Tibial artery (tissue), 4 donors: ENCODE results near the gene TINAGL1.

Experiments
- DNase-seq, 2 donors: peaks; one replicate each; pipeline ENCODE4 v3.0.0-alpha.2; 2019
- H3K27ac ChIP-seq, 2 donors: fragments of 200-600 bp; sonication (generic) in 1 of 2; 1 replicate in 1 of 2; 2 replicates in 1 of 2; pipeline ENCODE4 v1.5.1; 2018 to 2019; ENCODE audit warnings: mild to moderate bottlenecking in 1 of 2
- H3K27me3 ChIP-seq, 2 donors: fragments of 200-600 bp; sonication (generic) in 1 of 2; one replicate each; pipeline versions ENCODE4 v1.5.1 to v1.6.0; 2016 to 2019
- H3K36me3 ChIP-seq, 3 donors: fragments of 200-600 bp; sonication (generic) in 2 of 3; one replicate each; pipeline ENCODE4 v1.5.1; 2016 to 2019; ENCODE audit warnings: mild to moderate bottlenecking in 2 of 3
- H3K4me1 ChIP-seq, 4 donors: fragments of 200-600 bp; sonication (generic) in 2 of 4; 1 replicate in 3 of 4; 2 replicates in 1 of 4; pipeline ENCODE4 v1.5.1; 2016 to 2019
- H3K4me3 ChIP-seq, 2 donors: fragments of 200-600 bp; sonication (generic) in 1 of 2; 1 replicate in 1 of 2; 2 replicates in 1 of 2; pipeline ENCODE4 v1.5.1; 2018 to 2019; ENCODE audit warnings: mild to moderate bottlenecking in 2 of 2
- H3K9me3 ChIP-seq, 3 donors: fragments of 200-600 bp; sonication (generic) in 1 of 3; one replicate each; pipeline ENCODE4 v1.5.1; 2016 to 2019
- intact Hi-C: fragments of 100-400 bp; cut with DNase I; formaldehyde crosslinking; loops from one replicate; pipeline ENCODE4 v1.15.0; 2023; ENCODE audit warnings: low total_unique reads
- TF ChIP-seq, protein P1 (sequence below), 2 experiments: fragments of 200-600 bp in 1 of 2; fragments of 450-650 bp in 1 of 2; IDR thresholded peaks; one replicate each; pipeline ENCODE4 v1.5.1; 2017 to 2019; ENCODE audit warnings: antibody characterized with exemption in 2 of 2, mild to moderate bottlenecking in 1 of 2, moderate library complexity in 1 of 2

Gene TINAGL1, protein sequence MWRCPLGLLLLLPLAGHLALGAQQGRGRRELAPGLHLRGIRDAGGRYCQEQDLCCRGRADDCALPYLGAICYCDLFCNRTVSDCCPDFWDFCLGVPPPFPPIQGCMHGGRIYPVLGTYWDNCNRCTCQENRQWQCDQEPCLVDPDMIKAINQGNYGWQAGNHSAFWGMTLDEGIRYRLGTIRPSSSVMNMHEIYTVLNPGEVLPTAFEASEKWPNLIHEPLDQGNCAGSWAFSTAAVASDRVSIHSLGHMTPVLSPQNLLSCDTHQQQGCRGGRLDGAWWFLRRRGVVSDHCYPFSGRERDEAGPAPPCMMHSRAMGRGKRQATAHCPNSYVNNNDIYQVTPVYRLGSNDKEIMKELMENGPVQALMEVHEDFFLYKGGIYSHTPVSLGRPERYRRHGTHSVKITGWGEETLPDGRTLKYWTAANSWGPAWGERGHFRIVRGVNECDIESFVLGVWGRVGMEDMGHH

GRCh38 chr1:31576201-31576669 is at the start of gene TINAGL1:
TSS of gene TINAGL1 (plus strand) at chr1:31576515. CDS start at chr1:31577149, 634 bp downstream.
- Histone ChIP-seq H3K4me1 (peaks cover 0 to 72% (median 54%) of the 10 kb centered on the region in 4 donors), H3K9me3 (no peaks in the 10 kb centered on the region), H3K27me3 (no peaks in the 10 kb centered on the region), H3K36me3 (peaks cover 0 to 5% (median 0%) of the 10 kb centered on the region in 3 donors), H3K4me3 (peak within 1 kb of the TSS; percentile 72 to 81), H3K27ac (peak within 1 kb of the TSS; percentile 87 to 91)
- peak in 1 of 2 donors; percentile 90 for DNase-seq
- TF ChIP-seq, protein P1, sequence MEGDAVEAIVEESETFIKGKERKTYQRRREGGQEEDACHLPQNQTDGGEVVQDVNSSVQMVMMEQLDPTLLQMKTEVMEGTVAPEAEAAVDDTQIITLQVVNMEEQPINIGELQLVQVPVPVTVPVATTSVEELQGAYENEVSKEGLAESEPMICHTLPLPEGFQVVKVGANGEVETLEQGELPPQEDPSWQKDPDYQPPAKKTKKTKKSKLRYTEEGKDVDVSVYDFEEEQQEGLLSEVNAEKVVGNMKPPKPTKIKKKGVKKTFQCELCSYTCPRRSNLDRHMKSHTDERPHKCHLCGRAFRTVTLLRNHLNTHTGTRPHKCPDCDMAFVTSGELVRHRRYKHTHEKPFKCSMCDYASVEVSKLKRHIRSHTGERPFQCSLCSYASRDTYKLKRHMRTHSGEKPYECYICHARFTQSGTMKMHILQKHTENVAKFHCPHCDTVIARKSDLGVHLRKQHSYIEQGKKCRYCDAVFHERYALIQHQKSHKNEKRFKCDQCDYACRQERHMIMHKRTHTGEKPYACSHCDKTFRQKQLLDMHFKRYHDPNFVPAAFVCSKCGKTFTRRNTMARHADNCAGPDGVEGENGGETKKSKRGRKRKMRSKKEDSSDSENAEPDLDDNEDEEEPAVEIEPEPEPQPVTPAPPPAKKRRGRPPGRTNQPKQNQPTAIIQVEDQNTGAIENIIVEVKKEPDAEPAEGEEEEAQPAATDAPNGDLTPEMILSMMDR (IDR thresholded peaks at IDR 0.05): no peak
- intact Hi-C loops: no loop called here

GRCh38 chr1:31529999-31530684 is 46.2 kb upstream of the TINAGL1 start:
- TF ChIP-seq, protein P1 (IDR thresholded peaks at IDR 0.05): no peak
- H3K36me3 ChIP-seq: no peaks in the 10 kb centered on the region
- no peak overlapping the region for H3K27ac ChIP-seq
- DNase-seq: no peak
- no peaks in the 10 kb centered on the region for H3K9me3 ChIP-seq
- no peak overlapping the region for H3K4me3 ChIP-seq
- peaks cover 0 to 11% (median 5%) of the 10 kb centered on the region in 4 donors for H3K4me1 ChIP-seq
- no peaks in the 10 kb centered on the region for H3K27me3 ChIP-seq
- intact Hi-C loops: no loop called here

- intact Hi-C loops: no loop called here
- Histone ChIP-seq H3K27me3 (no peaks in the 10 kb centered on the region), H3K4me1 (peaks cover 0 to 11% (median 5%) of the 10 kb centered on the region in 4 donors), H3K27ac (no peak overlapping the region), H3K36me3 (no peaks in the 10 kb centered on the region), H3K4me3 (no peak overlapping the region), H3K9me3 (no peaks in the 10 kb centered on the region)
- no peak for DNase-seq
- TF ChIP-seq, protein P1 (IDR thresholded peaks at IDR 0.05): no peak
Measured at GRCh38 chr1:31531177-31531999, 44.9 kb upstream of the TINAGL1 start.

- Histone ChIP-seq H3K27me3 (no peaks in the 10 kb centered on the region), H3K4me3 (no peak overlapping the region), H3K27ac (no peak overlapping the region), H3K9me3 (no peaks in the 10 kb centered on the region), H3K4me1 (peaks cover 0 to 11% (median 5%) of the 10 kb centered on the region in 4 donors), H3K36me3 (no peaks in the 10 kb centered on the region)
- intact Hi-C loops: no loop called here
- TF ChIP-seq, protein P1 (IDR thresholded peaks at IDR 0.05): no peak
- no peak for DNase-seq
Measured at GRCh38 chr1:31532173-31532572, 44.1 kb upstream of the TINAGL1 start.

DNA sequence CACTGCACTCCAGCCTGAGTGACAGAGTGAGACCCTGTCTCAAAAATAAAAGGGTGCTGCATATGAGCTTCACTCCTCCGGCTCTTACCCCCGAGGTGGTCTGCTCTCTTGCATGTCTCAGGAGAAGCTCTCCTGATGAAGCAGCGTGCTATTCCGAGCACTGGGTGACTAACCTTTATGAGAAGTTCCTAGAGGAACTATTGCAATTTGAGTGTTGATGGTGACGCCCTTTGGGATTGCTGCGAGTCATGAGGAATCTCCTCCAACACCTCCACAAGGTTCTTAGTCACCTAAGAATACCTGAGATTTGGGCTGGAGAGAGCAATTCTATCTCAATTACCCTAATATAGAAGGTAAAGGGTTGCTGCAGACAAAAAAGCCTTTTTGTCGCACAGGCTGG is 40.8 kb upstream of the TINAGL1 start:
- Histone ChIP-seq H3K4me1 (peaks cover 0 to 11% (median 5%) of the 10 kb centered on the region in 4 donors), H3K27me3 (no peaks in the 10 kb centered on the region), H3K36me3 (no peaks in the 10 kb centered on the region), H3K27ac (no peak overlapping the region), H3K4me3 (no peak overlapping the region), H3K9me3 (no peaks in the 10 kb centered on the region)
- intact Hi-C loops: no loop called here
- TF ChIP-seq, protein P1 (IDR thresholded peaks at IDR 0.05): no peak
- no peak for DNase-seq
